MM.1S (cell line): ENCODE results near the gene ETNK2.

Experiments
- CTCF ChIP-seq: fragments of 300-600 bp; sonication (generic); IDR thresholded peaks from 2 replicates; pipeline ENCODE4 v1.5.1; 2016; ENCODE audit warnings: antibody characterized with exemption, low read length, mixed read lengths
- EZH2 ChIP-seq: fragments of 300-600 bp; sonication (generic); optimal IDR thresholded peaks from 2 replicates; pipeline ENCODE3; 2017; ENCODE audit warnings: low read depth, mild to moderate bottlenecking, antibody characterized with exemption, low read length, mixed read lengths

GRCh38 chr1:204172404-204173029 lies 20.7 kb upstream of the ETNK2 start:
- TF ChIP-seq CTCF (no peak), EZH2 (no peak)
